KG1 (cell line): ENCODE measurements around the gene ADGRA3.
"Not testable (repeated sequence)": the region's sequence is repeated elsewhere in the genome, so short reads cannot be mapped to it uniquely, and the experiment has no call there.

Experiments used
- DNase-seq: peaks from one replicate; lab custom pipeline; 2025; lab: John Stamatoyannopoulos, UW

The ADGRA3 gene

DNA sequence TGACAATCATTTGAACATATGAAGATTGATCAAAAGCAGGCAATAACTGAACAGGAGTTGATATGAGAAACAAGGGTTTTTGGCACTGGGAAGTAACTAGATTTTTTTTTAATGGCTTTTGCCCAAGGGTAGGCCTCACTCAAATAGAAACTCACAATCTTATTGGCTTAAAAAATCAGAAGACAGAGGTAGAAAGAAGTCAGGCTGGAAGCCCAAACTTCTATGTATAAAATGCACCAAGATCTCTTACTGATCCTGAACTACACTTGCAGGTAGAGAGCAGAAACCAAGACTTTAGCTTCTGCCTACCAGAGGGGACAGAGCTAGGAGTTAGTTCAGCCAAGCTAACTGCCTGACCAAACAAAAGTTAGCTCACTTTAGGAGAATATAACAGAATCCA, 74.9 kb downstream of the ADGRA3 start:
- DNase-seq = no peak

DNA sequence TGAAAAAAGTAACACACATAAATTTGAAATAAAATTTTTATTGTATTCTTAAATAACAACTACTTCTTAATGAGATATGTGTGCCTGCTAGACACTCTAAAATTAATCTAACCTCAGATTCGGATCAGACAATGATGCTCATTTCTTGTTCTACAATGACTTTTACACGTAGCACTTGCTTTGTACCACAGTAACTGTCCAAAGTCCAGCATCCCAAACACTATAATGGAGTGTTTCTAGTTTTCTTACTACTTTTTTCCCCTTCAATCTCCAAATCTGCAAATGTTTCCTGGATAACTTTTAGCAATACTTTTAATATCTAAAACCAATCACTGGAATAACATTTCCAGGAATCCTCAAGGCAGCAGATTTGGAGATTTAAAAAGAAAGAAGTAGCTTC, 75.9 kb downstream of the ADGRA3 start:
- DNase-seq = no peak

DNA sequence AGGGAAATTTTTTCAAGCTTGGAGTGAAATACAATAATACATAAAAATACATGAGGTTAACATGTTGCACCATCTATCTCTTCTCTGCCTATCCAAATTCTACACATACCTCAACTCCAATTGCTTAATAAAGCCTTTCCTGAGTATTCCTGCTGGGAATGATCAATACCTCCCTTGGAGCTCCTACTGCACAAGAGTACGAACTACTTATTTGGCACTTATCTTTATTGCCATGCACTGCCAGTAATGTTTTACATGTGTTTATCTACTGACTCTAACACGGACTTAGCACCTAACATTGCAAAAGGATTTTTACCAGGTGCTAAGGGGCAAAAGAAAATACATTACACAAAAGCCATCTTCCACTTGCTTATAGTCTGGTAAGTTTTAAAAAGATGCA, 80.2 kb downstream of the ADGRA3 start:
- DNase-seq = no peak

DNA sequence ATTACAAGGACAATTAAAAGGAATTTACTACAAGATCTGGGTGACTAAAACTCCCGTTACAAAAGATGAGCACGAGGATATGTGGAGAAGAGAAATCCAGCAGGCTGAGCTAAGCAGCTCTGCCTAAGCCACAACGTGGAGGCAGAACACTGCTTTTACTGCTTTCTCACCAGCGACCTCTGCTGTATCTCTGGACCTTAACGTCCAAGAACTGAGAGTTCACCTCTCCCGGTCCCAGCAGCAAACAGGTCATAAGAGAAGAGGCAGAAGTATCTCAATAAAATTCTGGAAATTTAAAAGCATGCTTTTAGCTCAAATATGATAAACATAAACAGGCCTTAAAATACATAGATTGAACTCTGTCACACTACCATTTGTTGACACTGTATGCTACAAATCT, 81.0 kb downstream of the ADGRA3 start:
- DNase-seq = no peak

DNA sequence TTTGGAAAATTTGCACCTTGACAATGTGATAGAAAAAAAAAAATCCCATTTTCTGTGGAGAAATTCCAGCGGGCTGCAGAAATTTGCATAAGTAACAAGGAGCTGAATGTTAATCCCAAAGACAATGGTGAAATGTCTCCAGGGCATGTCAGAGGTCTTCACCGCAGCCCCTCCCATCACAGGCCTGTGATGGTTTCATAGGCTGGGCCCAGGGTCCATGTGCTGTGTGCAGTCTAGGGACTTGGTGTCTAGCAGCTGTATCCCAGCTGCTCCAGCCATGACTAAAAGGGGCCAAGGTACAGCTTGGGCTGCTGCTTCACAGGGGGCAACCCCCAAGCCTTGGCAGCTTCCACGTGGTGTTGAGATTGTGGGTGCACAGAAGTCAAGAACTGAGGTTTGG, 85.2 kb downstream of the ADGRA3 start:
- no peak for DNase-seq

DNA sequence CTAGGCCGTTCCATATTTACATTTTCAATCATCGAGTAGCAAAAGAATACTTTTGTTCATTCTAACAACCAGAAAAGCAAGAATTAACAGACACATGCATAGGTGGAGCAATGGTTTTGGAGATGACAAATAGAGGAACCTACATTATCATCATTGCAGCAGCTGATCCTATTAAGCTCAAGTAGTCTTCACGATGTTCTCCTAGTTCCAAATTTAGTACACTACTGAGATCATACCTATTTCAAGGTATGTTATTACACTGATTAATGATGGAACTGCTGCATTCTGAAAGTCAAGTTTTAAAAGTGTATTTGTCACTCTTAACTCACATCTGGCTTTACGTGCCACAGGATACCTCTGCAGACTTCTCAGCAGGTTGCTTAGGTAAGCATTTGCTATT, 87.4 kb downstream of the ADGRA3 start:
- no peak for DNase-seq

DNA sequence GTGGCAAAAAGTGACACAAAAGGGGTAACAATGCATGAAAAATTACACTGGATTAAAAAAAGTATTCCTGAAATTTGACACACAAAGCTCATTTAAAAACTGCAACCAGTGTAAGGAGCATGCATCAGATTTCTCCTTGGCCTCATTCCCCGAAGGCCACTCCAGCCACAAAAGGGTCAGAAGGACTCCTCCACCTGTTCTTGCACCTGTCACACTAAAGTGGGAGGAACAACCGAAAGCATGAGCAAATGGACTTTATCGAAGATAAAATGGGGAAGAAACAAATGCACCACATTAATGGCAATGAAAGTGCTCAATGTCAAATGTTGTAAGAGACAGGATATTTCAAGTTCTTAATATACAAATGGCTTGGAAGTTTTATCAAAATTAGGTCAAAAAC, 88.2 kb downstream of the ADGRA3 start:
- no peak for DNase-seq

DNA sequence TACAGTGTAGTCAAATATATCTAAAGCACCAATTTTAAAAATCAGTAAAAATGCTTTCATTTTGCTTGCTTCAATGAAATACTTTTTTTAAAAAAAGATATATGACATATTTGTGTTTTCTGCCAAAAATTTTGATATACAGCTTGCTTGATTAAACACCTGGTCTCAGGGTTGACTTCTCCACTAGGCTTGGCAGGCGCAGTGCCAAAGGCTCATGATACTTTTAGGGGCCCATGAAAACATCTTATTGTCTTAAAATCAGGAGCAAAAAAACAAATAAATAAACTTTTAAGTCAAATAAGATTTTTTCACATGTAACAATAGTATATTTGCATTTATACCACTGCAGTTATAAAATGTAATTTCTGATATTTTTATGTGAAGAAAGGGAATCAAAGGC, 95.6 kb downstream of the ADGRA3 start:
- no peak for DNase-seq

DNA sequence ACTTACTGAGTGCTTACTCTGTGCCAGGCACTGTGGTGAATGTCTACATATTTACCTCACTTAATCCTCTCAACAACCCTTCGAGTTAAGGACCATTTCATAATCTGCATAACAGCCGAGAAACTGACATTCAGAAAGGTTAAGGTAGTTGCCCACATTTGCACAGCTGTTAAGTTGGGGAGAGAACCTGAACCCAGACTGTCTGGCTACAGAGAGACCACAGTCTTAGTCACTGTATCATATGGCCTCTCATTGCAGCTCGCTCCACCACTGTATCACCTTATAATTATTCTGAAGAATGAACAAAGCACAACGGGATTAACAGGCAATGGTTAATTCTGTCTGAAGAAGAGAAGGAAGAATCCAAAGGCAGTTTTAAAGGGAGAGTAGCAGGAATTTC, 98.5 kb downstream of the ADGRA3 start:
- DNase-seq = no peak

DNA sequence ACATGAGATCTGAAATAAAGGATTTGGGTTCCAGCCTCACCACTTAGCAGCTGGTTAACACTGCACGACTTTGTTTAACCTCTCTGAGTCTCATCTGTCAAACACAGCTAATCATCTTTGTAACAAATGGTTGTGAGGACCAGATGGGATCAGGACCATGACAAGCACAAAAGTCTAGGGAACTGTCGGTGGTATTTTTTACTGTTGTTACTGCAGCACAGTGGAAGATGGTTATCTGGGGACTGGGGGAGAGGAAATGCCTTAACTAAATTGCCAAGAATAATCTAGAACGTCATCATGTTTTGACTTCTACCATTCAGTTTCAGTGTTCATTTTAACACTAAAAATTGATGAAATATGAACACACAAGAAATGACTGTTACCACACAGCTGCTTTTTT, 99.5 kb downstream of the ADGRA3 start:
- DNase-seq = no peak

DNA sequence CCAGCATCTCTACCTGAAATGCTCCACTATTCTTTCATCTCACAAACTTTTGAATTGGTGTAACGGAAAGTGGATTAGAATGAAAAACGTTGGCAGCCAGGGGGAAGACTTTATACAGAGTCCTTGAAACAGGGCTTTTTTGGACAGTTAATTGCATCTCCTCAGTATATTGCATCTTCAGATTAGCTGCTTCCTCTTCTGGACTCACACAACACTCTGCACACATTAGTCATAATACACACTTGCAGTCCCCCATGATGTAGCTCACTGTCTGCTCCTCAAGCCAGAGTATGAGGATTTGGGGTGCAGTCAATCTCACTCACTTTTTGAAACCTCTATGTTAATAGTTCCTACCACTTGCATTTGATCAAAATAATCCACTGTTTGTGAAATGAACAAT, 101.0 kb downstream of the ADGRA3 start:
- DNase-seq = no peak

DNA sequence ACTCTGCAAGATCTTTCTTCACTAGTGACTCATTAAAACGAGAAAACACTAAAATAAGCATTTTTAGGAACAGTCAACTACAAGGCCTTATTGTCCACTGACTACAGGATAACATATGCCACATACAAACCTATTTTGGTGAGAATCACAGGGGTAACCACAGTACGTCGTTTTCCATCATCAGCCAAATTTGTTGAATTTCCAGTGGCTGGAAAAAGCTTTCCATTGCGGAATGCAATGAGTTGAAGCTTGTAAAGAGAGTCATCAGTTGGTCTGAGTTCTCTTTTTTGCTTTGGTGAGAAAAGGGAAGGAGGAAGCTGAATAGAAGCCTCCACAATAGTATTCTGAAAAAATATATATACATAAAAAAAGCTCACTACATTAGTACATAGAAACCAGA, 102.4 kb downstream of the ADGRA3 start:
- DNase-seq = no peak

DNA sequence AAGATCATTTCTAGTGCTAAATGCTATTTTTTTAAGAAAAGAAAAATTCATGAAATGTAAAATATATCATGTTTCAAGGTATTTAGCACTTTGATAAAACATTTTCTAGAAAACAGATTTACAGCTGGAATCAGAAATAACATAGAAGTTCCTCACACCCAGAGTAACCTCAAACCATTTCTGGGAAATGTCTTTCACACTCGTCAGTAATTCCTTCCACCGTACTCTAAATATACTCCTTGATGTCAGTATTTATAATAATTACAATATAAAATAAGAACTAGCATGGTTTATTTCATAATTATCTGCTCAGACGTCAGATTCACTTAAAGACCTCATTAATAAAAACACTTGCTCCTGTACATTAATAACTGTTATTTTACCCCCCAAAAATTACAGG, 103.9 kb downstream of the ADGRA3 start:
- DNase-seq = no peak

DNA sequence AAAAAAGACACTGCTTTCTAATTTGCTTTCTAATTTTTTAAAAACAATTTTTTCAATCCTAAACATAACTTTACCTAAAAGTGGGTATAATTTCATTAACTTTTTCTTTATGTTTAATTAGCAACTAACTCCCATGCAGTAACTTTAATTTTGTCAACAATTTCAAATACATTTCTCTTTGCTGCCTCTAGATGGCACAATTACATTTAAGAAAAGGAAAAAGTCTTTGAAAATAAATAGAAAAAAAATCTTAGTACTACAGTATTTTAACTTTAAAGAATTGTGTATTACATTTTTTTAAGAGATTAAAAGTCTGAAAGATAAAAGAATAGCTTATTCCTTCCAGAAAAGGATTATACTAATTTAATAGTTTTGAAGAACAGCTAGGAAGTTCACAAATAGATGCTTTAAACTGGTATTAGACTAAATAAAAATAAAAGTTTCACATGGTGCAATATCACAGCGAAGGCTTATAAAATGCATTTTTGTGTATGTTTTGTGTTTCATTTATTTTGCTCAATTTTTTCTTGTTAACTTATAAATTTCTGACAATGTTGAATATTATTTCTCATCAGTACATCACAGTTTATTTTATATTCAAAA, 105.1 kb downstream of the ADGRA3 start:
- DNase-seq = no peak

DNA sequence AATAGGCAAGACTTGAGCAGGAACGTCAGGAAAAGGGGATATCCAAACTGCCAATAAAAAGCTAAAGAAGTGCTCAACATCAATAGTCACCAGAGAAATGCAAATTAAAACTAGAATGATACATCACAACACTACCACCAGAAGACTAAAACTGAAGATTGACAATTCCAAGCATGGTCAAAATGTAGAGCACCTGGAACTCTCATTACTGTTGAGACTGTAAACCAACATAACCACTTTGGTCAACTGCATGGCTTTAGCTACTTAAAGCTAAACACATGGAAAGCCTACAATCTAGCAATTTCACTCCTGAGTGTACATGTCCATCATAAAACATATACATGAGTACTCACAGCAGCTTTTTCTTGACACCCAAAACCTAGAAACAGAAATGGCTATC, 107.4 kb downstream of the ADGRA3 start:
- no peak for DNase-seq

DNA sequence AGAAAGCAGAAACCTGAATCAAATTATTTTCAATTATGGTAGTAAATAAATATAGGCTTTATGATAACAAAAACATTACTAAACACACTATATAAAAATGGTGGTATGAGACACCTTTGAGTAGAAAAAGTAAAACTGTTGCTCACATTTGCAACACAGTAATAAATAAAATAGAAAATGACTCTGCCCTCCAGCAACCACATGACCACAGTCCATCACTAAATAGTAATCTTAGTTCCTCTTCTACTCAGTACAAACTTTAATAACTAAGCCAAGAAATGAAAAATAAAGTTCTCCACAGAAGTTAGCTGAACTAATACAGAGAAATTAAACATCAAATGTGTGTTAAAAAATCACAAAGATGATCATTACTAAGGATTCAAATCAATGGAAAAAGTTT, 108.5 kb downstream of the ADGRA3 start:
- DNase-seq = no peak

DNA sequence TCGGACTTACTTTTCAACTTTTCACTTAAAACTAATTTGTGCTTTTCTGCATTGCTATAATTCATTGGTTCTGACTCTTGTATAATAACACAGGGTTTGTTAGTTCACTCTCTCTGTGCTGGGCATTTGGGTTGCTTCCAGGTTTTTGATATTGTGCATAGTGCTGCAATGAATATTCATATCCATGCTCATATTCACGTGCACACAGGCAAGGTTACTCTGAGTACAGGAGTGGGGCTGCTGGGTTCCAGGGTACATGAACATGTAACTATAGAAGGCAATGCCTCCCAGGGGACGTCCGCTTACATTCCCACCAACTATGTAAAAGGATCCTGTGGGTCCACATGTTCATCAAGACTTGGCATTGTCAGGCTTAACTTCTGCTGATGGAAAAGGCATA, 117.2 kb downstream of the ADGRA3 start:
- no peak for DNase-seq

DNA sequence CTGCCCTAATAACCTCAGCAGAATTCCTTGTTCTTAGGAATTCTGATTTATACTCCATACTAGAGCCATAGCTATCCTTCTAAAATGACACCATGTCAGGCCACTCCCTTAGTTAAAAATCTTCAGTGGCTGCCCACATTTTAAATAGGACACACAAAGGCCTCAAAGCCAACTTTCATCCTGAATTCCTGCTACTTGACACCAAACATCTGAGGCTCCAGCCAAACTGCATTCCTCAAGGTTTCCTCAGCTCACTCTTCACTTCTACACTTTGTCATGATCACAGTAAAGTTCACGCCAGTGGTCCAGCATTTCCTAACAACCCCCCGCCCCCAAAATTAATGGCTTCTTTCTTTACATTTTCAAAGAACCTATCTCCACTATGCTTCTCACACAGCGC, 124.3 kb downstream of the ADGRA3 start:
- DNase-seq = no peak

DNA sequence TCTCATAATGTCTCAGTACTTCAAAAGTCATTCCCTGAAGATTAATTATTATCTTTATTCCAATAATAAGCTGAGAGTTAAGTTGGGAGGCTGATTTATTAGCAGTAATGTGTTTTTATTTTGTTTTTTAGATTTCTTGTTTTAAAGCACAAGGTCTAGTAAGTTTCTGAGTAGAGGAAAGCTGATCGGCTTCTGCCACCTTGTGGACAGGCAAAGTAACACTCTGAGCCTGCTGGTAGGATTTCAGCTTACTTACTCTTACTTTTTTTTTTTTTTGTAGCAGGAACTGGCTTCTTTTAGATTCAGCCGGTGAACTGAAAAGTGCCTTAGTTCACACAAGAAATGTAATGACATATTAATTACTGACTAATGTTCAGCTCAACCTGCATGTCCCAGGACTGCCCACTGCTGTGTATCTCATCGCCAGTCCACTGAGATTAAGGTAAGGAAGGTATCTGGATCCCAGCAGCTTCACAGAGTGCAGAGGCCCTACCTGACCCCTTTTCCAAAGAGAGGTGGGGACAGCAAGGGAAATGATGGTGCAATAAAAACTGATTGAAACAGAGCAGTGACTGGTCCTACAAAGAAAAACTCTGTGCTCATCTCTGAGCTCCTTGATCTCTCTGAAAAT, 126.5 kb downstream of the ADGRA3 start:
- no peak for DNase-seq

DNA sequence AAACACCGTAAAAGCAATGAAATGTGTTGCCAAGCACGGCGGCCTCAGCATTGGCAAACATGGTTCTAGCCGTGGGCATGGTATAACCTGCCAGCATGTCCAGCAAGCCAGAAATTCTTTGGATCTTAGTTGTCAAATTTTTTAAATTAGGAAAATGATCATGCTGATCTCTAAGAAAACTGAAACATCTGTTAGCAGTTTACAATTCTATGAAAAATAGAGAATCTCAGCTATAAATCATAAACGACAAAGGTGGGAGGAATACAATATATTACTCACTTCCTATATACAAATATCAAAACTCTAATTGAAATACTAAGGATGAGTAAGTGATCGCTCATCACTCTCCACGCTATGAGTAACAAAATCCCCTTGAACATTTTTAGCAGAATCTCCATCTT, 130.3 kb downstream of the ADGRA3 start:
- no peak for DNase-seq

DNA sequence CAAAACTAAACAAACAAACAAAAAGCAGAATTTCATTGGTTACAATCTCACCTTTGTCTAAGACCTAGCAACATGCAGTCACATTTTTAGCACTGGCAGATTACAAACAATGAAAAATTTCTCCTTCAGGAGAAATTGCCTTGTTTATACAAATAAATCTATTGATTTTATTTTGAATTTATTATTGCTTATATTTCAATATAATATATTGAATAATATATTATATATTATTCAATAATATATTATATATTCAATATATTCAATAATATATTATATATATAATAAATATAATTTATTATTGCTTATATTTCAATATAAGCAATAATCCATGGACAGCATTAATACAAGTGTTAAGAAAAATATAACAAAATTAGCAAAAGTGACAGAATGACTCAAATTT, 131.7 kb downstream of the ADGRA3 start:
- no peak for DNase-seq

DNA sequence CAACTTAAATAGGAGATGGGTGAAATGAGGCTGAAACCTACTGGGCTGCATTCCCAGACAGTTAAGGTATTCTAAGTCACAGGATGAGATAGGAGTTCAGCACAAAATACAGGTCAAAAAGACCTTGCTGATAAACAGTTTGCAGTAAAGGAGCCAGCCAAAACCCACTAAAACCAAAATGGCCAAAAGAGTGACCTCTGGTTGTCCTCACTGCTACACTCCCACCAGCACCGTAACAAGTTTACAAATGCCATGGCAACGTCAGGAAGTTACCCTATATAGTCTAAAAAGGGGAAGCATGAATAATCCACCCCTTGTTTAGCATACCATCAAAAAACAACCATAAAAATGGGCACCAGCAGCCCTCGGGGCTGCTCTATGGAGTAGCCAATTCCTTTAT, 133.7 kb downstream of the ADGRA3 start:
- DNase-seq = not testable (repeated sequence)

DNA sequence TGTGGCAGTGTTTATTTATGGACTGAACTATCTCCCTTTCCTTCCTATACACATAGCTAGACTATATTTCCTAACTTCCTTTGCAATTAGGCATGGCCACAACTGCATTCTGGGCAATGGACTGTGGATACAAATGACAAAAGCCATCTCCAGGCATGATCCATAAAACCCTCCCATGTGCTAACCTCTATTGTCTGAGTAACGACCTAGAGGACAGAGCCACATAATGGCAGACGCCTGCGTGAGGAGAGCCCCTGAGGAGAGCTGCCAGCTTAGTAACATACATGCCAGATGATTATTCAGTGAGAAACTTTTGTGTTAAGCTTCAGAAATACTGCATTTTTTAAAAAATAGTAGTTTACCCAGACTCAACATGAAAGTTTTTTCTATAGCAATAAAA, 142.9 kb downstream of the ADGRA3 start:
- DNase-seq = no peak

DNA sequence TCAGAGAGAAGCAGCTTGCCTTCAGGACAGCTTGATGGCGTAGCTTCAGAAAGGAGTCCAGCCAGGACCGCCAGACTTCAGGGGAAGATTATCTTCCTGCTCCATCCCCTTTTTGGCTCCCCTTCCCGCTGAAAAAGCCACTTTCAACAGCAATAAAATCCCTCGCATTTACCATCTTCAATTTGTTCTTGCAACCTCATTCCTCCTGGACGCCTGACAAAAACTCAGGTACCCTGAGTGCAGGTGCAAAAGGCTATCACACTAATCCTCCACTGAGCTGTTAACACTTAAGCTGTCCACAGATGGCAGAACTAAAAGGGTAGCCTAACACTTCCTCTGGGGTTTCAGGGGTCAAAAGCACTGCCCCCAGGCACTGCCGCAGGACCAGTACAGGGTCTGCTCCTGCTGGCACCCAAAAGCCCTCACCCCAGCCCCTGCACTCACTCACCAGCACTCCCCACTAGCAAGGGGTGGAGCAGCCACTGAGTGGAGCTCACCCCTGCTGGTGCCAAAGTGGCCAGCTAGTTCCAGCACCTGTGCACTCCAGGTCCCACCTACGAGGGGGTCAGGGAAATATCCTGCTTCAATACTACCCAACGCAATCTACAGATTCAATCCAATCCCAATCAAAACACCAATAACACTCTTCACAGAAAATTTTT, 145.8 kb downstream of the ADGRA3 start:
- no peak for DNase-seq
